Measurements from ENCODE around the gene ZNF343.

DNA sequence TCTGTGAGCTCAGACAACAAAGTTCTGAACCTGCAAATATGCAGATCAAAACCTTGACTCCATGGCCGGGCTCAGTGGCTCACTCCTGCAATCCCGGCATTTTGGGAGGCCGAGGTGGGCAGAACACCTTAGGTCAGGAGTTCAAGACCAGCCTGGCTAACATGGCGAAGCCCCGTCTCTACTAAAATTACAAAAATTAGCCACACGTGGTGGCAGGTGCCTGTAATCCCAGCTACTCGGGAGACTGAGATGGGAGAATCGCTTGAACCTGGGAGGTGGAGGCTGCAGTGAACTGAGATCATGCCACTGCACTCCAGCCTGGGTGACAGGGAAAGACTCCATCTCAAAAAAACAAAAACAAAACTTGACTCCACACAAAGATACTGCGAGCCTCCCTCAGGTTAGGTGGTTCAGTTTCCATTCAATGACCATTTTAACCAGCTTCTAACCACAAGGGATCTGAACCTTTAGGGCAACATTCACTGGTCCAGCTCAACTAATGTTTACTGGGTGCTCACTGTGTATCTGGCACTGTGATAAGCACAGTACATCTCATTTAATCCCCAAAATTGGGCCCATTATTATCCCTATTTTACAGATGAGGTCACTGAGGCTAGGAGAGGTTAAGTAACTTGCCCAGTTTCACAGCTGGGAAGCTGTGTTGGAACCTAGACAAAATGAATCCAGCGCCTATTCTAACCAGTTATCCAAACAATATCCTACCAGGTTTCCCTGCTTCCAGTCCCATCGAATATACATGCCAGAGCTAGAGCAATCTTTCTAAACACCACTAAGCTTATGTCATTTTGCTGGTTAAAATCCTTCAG is 39.9 kb downstream of the ZNF343 start:
- TF ChIP-seq, protein P1, sequence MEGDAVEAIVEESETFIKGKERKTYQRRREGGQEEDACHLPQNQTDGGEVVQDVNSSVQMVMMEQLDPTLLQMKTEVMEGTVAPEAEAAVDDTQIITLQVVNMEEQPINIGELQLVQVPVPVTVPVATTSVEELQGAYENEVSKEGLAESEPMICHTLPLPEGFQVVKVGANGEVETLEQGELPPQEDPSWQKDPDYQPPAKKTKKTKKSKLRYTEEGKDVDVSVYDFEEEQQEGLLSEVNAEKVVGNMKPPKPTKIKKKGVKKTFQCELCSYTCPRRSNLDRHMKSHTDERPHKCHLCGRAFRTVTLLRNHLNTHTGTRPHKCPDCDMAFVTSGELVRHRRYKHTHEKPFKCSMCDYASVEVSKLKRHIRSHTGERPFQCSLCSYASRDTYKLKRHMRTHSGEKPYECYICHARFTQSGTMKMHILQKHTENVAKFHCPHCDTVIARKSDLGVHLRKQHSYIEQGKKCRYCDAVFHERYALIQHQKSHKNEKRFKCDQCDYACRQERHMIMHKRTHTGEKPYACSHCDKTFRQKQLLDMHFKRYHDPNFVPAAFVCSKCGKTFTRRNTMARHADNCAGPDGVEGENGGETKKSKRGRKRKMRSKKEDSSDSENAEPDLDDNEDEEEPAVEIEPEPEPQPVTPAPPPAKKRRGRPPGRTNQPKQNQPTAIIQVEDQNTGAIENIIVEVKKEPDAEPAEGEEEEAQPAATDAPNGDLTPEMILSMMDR (conservative IDR thresholded peaks at IDR 0.05 in 1 of 2, IDR thresholded peaks at IDR 0.05 in 1 of 2; ENCODE audit: low read depth in 1 of 2, low read length in 2 of 2): no peak
- no peak for TF ChIP-seq EZH2 (IDR thresholded peaks at IDR 0.05; ENCODE audit: low read length, missing control alignments)
